Mammary epithelial cell (primary cell): ENCODE results near the gene ERBB4.

Experiments used
- CTCF ChIP-seq, 2 donors: IDR thresholded peaks in 1 of 2; conservative IDR thresholded peaks in 1 of 2; 2 replicates each; pipeline ENCODE4 v1.5.1; 2011 to 2012; ENCODE audit warnings: inconsistent platforms in 2 of 2, low read length in 2 of 2, mild to moderate bottlenecking in 2 of 2, control low read depth in 1 of 2, low read depth in 1 of 2; ENCODE audit not compliant: insufficient read depth in 1 of 2; ENCODE audit errors: extremely low read depth in 1 of 2
- EZH2 ChIP-seq: IDR thresholded peaks from 2 replicates; pipeline ENCODE4 v1.6.1; 2012; ENCODE audit warnings: low read length, inconsistent platforms, borderline replicate concordance

- TF ChIP-seq CTCF (conservative IDR thresholded peaks at IDR 0.05 in 1 of 2, IDR thresholded peaks at IDR 0.05 in 1 of 2; ENCODE audit: extremely low read depth in 1 of 2, insufficient read depth in 1 of 2, low read depth in 1 of 2, low read length in 2 of 2): no peak
- TF ChIP-seq EZH2: no peak
Observed at GRCh38 chr2:211457325-211457724, 1081.3 kb downstream of the ERBB4 start.
